ENCODE measurements around the gene GALNT13. TPM values are rescaled to one million over a fixed set of nuclear protein-coding genes. Genes with fewer than 3 reads are reported as not detected.

GALNT13 gene
- total and polyA plus RNA-seq, 4 donors = not detected

DNA sequence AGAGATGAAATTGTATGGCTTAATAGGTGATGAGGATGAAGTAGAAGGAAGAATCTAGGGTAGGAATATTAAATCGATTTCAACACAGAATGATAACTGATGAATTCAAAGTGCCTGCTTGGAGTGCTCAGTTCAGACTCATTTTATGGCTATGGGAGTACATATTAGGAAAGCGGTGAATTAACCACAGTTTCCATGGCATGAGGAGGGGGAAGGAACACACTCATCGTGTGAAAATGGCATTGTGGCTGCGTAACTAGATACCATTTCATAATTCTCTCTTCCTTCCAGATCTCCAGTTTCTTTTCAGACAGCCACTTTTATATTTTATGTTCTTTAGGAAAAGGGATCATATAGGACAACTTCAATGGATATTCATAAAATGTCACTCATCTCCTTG is 594.5 kb downstream of the GALNT13 start:
- Histone ChIP-seq H3K36me3 (ENCODE audit: control insufficient read depth in 4 of 4, insufficient read depth in 3 of 4, low read depth in 1 of 4, low read length in 3 of 4) (no peaks in the 10 kb centered on the region), H3K9ac (ENCODE audit: low read depth in 1 of 2, low read length in 2 of 2) (no peak overlapping the region), H3K9me3 (ENCODE audit: control insufficient read depth in 4 of 4, low read length in 3 of 4) (no peaks in the 10 kb centered on the region), H3K4me3 (ENCODE audit: low read depth in 1 of 3, low read length in 3 of 3) (no peak overlapping the region), H3K4me1 (ENCODE audit: control insufficient read depth in 4 of 4, insufficient read depth in 4 of 4, low read length in 3 of 4) (peaks cover 0 to 8% (median 4%) of the 10 kb centered on the region in 4 donors), H3K27ac (ENCODE audit: low read depth in 1 of 2, low read length in 2 of 2) (no peak overlapping the region), H3K27me3 (ENCODE audit: control insufficient read depth in 4 of 4, insufficient read depth in 4 of 4, low read length in 3 of 4) (no peaks in the 10 kb centered on the region)
- TF ChIP-seq, protein P1, sequence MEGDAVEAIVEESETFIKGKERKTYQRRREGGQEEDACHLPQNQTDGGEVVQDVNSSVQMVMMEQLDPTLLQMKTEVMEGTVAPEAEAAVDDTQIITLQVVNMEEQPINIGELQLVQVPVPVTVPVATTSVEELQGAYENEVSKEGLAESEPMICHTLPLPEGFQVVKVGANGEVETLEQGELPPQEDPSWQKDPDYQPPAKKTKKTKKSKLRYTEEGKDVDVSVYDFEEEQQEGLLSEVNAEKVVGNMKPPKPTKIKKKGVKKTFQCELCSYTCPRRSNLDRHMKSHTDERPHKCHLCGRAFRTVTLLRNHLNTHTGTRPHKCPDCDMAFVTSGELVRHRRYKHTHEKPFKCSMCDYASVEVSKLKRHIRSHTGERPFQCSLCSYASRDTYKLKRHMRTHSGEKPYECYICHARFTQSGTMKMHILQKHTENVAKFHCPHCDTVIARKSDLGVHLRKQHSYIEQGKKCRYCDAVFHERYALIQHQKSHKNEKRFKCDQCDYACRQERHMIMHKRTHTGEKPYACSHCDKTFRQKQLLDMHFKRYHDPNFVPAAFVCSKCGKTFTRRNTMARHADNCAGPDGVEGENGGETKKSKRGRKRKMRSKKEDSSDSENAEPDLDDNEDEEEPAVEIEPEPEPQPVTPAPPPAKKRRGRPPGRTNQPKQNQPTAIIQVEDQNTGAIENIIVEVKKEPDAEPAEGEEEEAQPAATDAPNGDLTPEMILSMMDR (IDR thresholded peaks at IDR 0.05; ENCODE audit: low read depth, low read length, missing input control) = no peak
- TF ChIP-seq, protein P2, sequence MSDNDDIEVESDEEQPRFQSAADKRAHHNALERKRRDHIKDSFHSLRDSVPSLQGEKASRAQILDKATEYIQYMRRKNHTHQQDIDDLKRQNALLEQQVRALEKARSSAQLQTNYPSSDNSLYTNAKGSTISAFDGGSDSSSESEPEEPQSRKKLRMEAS (IDR thresholded peaks at IDR 0.05) = no peak
- no peak for TF ChIP-seq GABPA (IDR thresholded peaks at IDR 0.05 in 1 of 2, conservative IDR thresholded peaks at IDR 0.05 in 1 of 2)
- no peak for TF ChIP-seq HNF4G (IDR thresholded peaks at IDR 0.05)
- TF ChIP-seq NR2F2 (IDR thresholded peaks at IDR 0.05) = no peak
- TF ChIP-seq YY1 (IDR thresholded peaks at IDR 0.05) = no peak
- TF ChIP-seq, protein P3, sequence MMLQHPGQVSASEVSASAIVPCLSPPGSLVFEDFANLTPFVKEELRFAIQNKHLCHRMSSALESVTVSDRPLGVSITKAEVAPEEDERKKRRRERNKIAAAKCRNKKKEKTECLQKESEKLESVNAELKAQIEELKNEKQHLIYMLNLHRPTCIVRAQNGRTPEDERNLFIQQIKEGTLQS (IDR thresholded peaks at IDR 0.05) = no peak
- no peak for TF ChIP-seq HNF4A (conservative IDR thresholded peaks at IDR 0.05)
- TF ChIP-seq TAF1 (conservative IDR thresholded peaks at IDR 0.05) = no peak
- no peak for TF ChIP-seq RAD21 (IDR thresholded peaks at IDR 0.05)
- TF ChIP-seq FOXA2 (IDR thresholded peaks at IDR 0.05) = no peak
- TF ChIP-seq EGR1 (IDR thresholded peaks at IDR 0.05; ENCODE audit: low read depth in 2 of 2) = no peak
- no peak for TF ChIP-seq SP1 (IDR thresholded peaks at IDR 0.05)
- no peak for TF ChIP-seq FOXA1 (IDR thresholded peaks at IDR 0.05)
- TF ChIP-seq, protein P4, sequence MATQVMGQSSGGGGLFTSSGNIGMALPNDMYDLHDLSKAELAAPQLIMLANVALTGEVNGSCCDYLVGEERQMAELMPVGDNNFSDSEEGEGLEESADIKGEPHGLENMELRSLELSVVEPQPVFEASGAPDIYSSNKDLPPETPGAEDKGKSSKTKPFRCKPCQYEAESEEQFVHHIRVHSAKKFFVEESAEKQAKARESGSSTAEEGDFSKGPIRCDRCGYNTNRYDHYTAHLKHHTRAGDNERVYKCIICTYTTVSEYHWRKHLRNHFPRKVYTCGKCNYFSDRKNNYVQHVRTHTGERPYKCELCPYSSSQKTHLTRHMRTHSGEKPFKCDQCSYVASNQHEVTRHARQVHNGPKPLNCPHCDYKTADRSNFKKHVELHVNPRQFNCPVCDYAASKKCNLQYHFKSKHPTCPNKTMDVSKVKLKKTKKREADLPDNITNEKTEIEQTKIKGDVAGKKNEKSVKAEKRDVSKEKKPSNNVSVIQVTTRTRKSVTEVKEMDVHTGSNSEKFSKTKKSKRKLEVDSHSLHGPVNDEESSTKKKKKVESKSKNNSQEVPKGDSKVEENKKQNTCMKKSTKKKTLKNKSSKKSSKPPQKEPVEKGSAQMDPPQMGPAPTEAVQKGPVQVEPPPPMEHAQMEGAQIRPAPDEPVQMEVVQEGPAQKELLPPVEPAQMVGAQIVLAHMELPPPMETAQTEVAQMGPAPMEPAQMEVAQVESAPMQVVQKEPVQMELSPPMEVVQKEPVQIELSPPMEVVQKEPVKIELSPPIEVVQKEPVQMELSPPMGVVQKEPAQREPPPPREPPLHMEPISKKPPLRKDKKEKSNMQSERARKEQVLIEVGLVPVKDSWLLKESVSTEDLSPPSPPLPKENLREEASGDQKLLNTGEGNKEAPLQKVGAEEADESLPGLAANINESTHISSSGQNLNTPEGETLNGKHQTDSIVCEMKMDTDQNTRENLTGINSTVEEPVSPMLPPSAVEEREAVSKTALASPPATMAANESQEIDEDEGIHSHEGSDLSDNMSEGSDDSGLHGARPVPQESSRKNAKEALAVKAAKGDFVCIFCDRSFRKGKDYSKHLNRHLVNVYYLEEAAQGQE (IDR thresholded peaks at IDR 0.05) = no peak
- no peak for TF ChIP-seq RXRA (IDR thresholded peaks at IDR 0.05)
- TF ChIP-seq JUND (IDR thresholded peaks at IDR 0.05) = no peak
- TF ChIP-seq, protein P5, sequence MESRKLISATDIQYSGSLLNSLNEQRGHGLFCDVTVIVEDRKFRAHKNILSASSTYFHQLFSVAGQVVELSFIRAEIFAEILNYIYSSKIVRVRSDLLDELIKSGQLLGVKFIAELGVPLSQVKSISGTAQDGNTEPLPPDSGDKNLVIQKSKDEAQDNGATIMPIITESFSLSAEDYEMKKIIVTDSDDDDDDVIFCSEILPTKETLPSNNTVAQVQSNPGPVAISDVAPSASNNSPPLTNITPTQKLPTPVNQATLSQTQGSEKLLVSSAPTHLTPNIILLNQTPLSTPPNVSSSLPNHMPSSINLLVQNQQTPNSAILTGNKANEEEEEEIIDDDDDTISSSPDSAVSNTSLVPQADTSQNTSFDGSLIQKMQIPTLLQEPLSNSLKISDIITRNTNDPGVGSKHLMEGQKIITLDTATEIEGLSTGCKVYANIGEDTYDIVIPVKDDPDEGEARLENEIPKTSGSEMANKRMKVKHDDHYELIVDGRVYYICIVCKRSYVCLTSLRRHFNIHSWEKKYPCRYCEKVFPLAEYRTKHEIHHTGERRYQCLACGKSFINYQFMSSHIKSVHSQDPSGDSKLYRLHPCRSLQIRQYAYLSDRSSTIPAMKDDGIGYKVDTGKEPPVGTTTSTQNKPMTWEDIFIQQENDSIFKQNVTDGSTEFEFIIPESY (IDR thresholded peaks at IDR 0.05) = no peak
- DNase-seq (ENCODE audit: low spot score) = no peak
- WGBS = 90% methylated on average over 4 of the region's 4 CpGs

All from liver (tissue), 9 donors.